Neural progenitor cell (in vitro differentiated cells): ENCODE measurements around the gene LOXL1.

ENCODE experiments used
- CTCF ChIP-seq: fragments of 200-600 bp; sonication (generic); IDR thresholded peaks from 2 replicates; pipeline ENCODE4 v1.5.1; 2017; ENCODE audit warnings: antibody characterized with exemption, mild to moderate bottlenecking
- EZH2phosphoT487 ChIP-seq: fragments of 200-600 bp; sonication (generic); IDR thresholded peaks from 2 replicates; pipeline ENCODE4 v1.6.1; 2017; ENCODE audit warnings: antibody characterized with exemption

GRCh38 chr15:73997986-73998385, 71.7 kb downstream of the LOXL1 start:
- no peak for TF ChIP-seq CTCF
- TF ChIP-seq EZH2phosphoT487 = no peak
